Upper lobe of left lung (tissue), 6 donors: ENCODE measurements around the gene ENG. TPM values are rescaled to one million over a fixed set of nuclear protein-coding genes. Genes with fewer than 3 reads are reported as not detected.
A peak's percentile ranks its signal among the peaks of the same experiment; 100 is the strongest.

Experiments used
- ATAC-seq, 2 donors: fragments of 200-7000 bp; cut with Tn5 transposase; one replicate each; pipeline ENCODE4 v1.9.1; 2022; ENCODE audit warnings: mild to moderate bottlenecking in 2 of 2, moderate library complexity in 2 of 2; ENCODE audit not compliant: low FRiP score in 2 of 2
- DNase-seq, 2 donors: peaks; one replicate each; pipeline ENCODE4 v3.0.0-alpha.2; 2019 to 2020
- H3K27ac ChIP-seq, 4 donors: fragments of 200-600 bp; sonication (generic); one replicate each; pipeline ENCODE4 v1.5.1; 2016 to 2019
- H3K27me3 ChIP-seq, 4 donors: fragments of 200-600 bp; sonication (generic); one replicate each; pipeline ENCODE4 v1.5.1; 2017 to 2019
- H3K36me3 ChIP-seq, 4 donors: fragments of 200-600 bp; sonication (generic); one replicate each; pipeline ENCODE4 v1.5.1; 2016 to 2019
- H3K4me1 ChIP-seq, 4 donors: fragments of 200-600 bp; sonication (generic); one replicate each; pipeline ENCODE4 v1.5.1; 2018 to 2019
- H3K4me3 ChIP-seq, 4 donors: fragments of 200-600 bp; sonication (generic); one replicate each; pipeline ENCODE4 v1.5.1; 2017 to 2019; ENCODE audit warnings: mild to moderate bottlenecking in 2 of 4, moderate library complexity in 1 of 4
- H3K9me3 ChIP-seq, 4 donors: fragments of 200-600 bp; sonication (generic); one replicate each; pipeline ENCODE4 v1.5.1; 2018 to 2019
- EP300 ChIP-seq, 4 donors: sonication (generic); formaldehyde crosslinking; IDR thresholded peaks; one replicate each; pipeline ENCODE4 v1.5.1; 2017; ENCODE audit warnings: antibody characterized with exemption in 4 of 4, control low read depth in 2 of 4
- POLR2A ChIP-seq, 4 donors: fragments of 450-650 bp; IDR thresholded peaks; one replicate each; pipeline ENCODE4 v1.5.1; 2016 to 2017; ENCODE audit warnings: antibody characterized with exemption in 4 of 4, mild to moderate bottlenecking in 2 of 4
- POLR2AphosphoS5 ChIP-seq, 2 donors: sonication (generic); formaldehyde crosslinking; IDR thresholded peaks; one replicate each; pipeline ENCODE4 v1.5.1; 2017; ENCODE audit warnings: antibody characterized with exemption in 2 of 2
- WGBS, 2 donors: methylation state at CpG; one replicate each; pipeline ENCODE4 v1.1.5; 2017 to 2018; 5-methylcytosine and 5-hydroxymethylcytosine counted together
- total RNA-seq, 6 donors: library from RNA; depleted of rRNA in 4 of 6; stranded (reverse); fragments of >200 nt in 4 of 6; gene quantifications; one replicate each; pipeline versions ENCODE4 v1.1.0 to v1.2.1, GENCODE V29; 2016 to 2021
- TF ChIP-seq, protein P1 (sequence below), 6 experiments: fragments of 450-650 bp in 4 of 6; fragments of 200-600 bp in 2 of 6; sonication (generic) in 2 of 6; IDR thresholded peaks; one replicate each; pipeline ENCODE4 v1.5.1; 2016 to 2019; ENCODE audit warnings: antibody characterized with exemption in 6 of 6
- donor health status: DM: no; HTN: no; CAD: no; lungs with moderate emphysema.
- donor health status: DM: no; HTN: yes; CAD: no; lungs with severe emphysema.

Gene ENG
- total RNA-seq, 6 donors from 2014 or later, result 45.7 to 378 (median 178) TPM

DNA sequence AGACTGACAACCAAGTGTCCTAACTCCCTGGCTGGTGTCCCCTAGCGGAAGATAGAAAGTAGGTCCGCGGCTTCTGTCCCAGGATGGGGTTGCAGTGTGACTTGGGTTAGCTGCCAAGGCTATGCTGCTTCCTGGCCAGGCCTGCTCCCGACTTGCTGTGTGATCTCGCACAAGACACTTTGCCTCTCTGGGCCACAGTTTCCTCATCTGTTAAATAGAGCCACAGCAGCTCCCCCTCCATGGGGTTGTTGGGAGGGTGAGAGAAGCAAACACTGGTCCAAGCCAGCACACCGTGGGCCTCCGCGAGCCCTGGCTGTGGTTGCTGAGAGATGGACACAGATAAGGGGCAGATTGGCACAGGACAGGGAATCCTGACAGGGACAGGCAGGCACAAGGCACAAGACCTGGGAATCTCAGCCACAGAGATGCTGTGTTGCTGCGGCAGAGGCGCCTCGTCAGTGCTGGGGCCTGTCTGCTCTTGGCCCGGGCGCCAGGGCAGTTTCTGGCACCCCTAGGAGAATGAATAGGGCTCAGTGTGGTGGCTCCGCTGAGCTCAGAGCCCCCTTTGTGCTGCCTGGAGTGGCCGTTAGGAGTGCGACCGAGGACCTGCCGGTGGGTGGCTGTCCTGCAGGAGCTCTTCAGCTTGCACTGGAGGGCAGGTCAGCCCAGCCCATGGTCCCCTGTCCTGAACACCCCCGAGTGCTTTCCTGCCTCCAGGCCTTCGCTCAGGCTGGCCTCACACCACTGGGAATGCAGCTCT is 74.2 kb downstream of the ENG start:
- Histone ChIP-seq H3K27ac (peak overlapping the region; percentile 75 to 98 (median 89)), H3K27me3 (no peaks in the 10 kb centered on the region), H3K4me1 (peaks cover 44 to 56% (median 47%) of the 10 kb centered on the region in 4 donors), H3K4me3 (no peak overlapping the region), H3K9me3 (no peaks in the 10 kb centered on the region), H3K36me3 (no peaks in the 10 kb centered on the region)
- 72 to 82% methylated on average over 7 to 16 of the region's 20 CpGs for WGBS, 2 donors
- TF ChIP-seq POLR2AphosphoS5 (IDR thresholded peaks at IDR 0.05), result no peak
- no peak for TF ChIP-seq EP300 (IDR thresholded peaks at IDR 0.05)
- TF ChIP-seq POLR2A (IDR thresholded peaks at IDR 0.05), result no peak
- TF ChIP-seq, protein P1, sequence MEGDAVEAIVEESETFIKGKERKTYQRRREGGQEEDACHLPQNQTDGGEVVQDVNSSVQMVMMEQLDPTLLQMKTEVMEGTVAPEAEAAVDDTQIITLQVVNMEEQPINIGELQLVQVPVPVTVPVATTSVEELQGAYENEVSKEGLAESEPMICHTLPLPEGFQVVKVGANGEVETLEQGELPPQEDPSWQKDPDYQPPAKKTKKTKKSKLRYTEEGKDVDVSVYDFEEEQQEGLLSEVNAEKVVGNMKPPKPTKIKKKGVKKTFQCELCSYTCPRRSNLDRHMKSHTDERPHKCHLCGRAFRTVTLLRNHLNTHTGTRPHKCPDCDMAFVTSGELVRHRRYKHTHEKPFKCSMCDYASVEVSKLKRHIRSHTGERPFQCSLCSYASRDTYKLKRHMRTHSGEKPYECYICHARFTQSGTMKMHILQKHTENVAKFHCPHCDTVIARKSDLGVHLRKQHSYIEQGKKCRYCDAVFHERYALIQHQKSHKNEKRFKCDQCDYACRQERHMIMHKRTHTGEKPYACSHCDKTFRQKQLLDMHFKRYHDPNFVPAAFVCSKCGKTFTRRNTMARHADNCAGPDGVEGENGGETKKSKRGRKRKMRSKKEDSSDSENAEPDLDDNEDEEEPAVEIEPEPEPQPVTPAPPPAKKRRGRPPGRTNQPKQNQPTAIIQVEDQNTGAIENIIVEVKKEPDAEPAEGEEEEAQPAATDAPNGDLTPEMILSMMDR (IDR thresholded peaks at IDR 0.05), result no peak
- ATAC-seq (no peak), DNase-seq (no peak)

DNA sequence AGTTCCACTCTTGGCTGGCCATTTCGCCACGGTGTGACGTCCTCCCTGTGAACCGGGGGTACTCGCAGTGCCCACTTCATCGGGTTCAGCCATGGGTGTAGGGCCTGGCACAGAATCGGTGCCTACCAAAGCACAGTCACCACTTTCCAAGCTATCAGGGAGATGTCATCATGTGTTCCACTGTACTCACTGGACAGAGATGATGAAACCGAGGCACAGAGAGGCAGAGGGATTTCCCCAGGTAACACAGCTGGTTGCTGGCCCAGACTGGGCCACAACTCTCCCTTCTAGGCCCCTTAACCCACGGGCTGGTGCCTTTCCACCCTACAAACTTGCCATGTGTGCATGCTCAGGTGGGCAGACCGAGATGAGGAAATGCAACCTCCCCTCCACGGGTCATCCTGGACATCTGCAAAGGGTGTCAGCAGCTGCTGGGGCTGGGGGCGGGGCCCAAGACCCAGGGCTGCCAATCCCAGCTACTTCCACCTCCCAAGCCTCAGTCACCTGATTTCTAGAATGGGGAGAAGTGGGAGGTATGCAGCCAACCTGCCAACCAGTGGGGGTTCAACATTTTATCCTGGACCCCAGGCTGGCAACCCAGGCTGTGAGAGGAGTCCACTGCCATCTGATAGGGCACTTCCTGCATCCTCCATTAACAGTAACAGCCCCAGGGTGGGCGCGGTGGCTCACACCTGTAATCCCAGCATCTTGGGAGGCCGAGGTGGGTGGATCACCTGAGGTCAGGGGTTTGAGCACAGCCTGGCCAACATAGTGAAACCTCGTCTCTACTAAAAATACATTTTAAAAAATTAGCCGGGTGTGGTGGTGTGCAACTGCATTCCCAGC is 75.1 kb downstream of the ENG start:
- WGBS, 2 donors, result 54 to 60% methylated on average over 8 to 17 of the region's 17 CpGs
- TF ChIP-seq, protein P1 (IDR thresholded peaks at IDR 0.05), result no peak
- peak in 1 of 4 donors; percentile 3 for TF ChIP-seq EP300 (IDR thresholded peaks at IDR 0.05)
- H3K27ac ChIP-seq, result peak overlapping the region; percentile 88 to 98 (median 90)
- peak in 1 of 2 donors; percentile 60 for DNase-seq
- peaks cover 39 to 50% (median 41%) of the 10 kb centered on the region in 4 donors for H3K4me1 ChIP-seq
- no peaks in the 10 kb centered on the region for H3K27me3 ChIP-seq
- no peaks in the 10 kb centered on the region for H3K36me3 ChIP-seq
- H3K9me3 ChIP-seq, result no peaks in the 10 kb centered on the region
- ATAC-seq, result peak; percentile 20 to 40
- H3K4me3 ChIP-seq, result peak overlapping the region in 2 of 4 donors; percentile 40 to 43

DNA sequence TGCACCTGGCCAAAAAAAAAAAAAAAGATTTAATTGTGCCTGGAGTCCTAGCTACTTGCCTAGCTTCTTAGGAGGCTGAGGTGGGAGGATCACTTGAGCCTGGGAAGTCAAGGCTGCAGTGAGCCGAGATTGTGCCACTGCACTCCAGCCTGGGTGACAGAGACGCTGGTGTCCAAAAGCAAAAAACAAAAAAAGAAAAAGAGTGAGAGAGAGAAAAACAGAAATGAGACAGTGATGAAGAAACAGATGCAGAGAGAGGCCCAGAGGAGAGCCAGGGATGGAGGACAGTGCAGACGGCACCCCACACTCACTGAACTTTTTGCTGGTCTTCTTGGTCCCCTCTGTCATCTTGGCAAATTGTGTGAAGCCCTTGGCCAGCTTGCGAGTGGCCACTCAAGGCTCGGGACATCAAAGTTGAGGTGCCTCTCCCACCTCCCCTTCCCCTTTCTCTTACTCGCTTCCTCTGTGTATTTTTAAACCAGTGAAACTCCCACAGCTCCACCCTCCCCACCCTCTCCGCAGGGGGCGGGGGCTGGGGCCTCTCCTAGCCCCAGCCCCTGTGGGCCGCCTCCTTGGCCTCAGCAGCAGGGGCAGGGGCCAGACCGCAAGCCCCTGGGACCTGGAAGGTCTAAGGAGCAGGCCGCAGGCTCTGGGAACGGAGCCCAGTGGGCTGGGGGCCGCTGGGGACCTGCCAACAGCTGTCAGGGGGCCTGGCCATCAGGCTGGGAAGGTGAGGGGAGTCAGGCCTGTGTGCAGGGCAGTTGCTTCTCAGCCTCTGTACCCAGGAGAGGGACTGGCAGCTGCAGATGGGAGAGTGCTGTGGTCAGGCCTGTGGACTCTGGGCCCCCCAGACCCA is 76.0 kb downstream of the ENG start, which contains the start of gene SH2D3C:
Gene SH2D3C (minus strand): TSS at position 387 of the 856 bp plus-strand sequence. CDS start 39 bp downstream, at position 348.
- H3K4me1 ChIP-seq, result peaks cover 31 to 41% (median 33%) of the 10 kb centered on the region in 4 donors
- no peaks in the 10 kb centered on the region for H3K27me3 ChIP-seq
- H3K36me3 ChIP-seq, result peaks cover 0 to 3% (median 0%) of the 10 kb centered on the region in 4 donors
- DNase-seq (peak; percentile 61 to 84), ATAC-seq (peak; percentile 48 to 54)
- peak within 1 kb of the TSS in 3 of 4 donors; percentile 31 to 43 (median 40) for H3K4me3 ChIP-seq
- TF ChIP-seq EP300 (IDR thresholded peaks at IDR 0.05) (no peak), POLR2A (IDR thresholded peaks at IDR 0.05) (peak in 2 of 4 donors; percentile 35 to 69), POLR2AphosphoS5 (IDR thresholded peaks at IDR 0.05) (no peak)
- TF ChIP-seq, protein P1 (IDR thresholded peaks at IDR 0.05), result no peak
- no peaks in the 10 kb centered on the region for H3K9me3 ChIP-seq
- H3K27ac ChIP-seq, result peak within 1 kb of the TSS; percentile 88 to 98 (median 90)
- 33 to 34% methylated on average over 8 of the region's 13 CpGs for WGBS, 2 donors

DNA sequence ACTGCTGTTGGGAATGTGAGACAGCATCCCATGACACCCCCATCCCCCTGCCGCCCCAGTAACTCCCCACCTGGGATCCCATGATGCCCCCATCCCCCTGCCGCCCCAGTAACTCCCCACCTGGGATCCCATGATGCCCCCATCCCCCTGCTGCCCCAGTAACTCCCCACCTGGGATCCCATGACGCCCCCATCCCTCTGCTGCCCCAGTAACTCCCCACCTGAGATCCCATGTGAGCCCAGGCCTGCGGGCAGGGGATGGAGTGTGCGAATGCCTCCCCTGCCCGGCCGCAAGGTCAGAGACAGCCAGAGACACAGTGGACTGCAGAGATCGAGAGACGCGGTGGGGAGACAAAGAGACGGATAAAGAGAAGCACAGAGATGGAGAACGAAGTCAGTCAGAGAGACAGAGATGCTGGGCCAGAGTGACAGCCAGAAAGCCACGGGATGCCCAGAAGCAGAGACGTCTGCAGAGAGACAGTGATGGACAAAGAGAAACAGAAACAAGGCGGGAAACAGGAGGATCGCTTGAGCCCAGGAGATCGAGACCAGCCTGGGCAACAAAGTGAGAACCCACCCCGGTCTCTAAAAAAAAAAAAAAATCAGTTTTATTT is 77.0 kb downstream of the ENG start:
- ATAC-seq (no peak), DNase-seq (no peak)
- TF ChIP-seq, protein P1 (IDR thresholded peaks at IDR 0.05), result no peak
- TF ChIP-seq EP300 (IDR thresholded peaks at IDR 0.05) (no peak), POLR2AphosphoS5 (IDR thresholded peaks at IDR 0.05) (no peak), POLR2A (IDR thresholded peaks at IDR 0.05) (no peak)
- Histone ChIP-seq H3K4me1 (peaks cover 20 to 31% (median 23%) of the 10 kb centered on the region in 4 donors), H3K9me3 (no peaks in the 10 kb centered on the region), H3K4me3 (peak overlapping the region in 3 of 4 donors; percentile 31 to 43 (median 40)), H3K36me3 (peaks cover 0 to 3% (median 0%) of the 10 kb centered on the region in 4 donors), H3K27ac (peak overlapping the region; percentile 88 to 98 (median 90)), H3K27me3 (no peaks in the 10 kb centered on the region)
- WGBS, 2 donors, result 65 to 69% methylated on average over 15 to 16 of the region's 18 CpGs
